DND-41 (cell line): ENCODE results near the gene ZBTB37.

Experiments used
- EZH2 ChIP-seq: IDR thresholded peaks from 3 replicates; pipeline ENCODE4 v1.6.1; 2012; ENCODE audit warnings: borderline replicate concordance, low read depth, mild to moderate bottlenecking, moderate library complexity, low read length, inconsistent platforms; ENCODE audit not compliant: severe bottlenecking
- TF ChIP-seq, protein P1 (sequence below): IDR thresholded peaks from 2 replicates; pipeline ENCODE4 v1.5.1; 2012; ENCODE audit warnings: borderline replicate concordance, low read length, moderate library complexity, mild to moderate bottlenecking; ENCODE audit not compliant: poor library complexity, severe bottlenecking; ENCODE audit errors: extremely low read depth

DNA sequence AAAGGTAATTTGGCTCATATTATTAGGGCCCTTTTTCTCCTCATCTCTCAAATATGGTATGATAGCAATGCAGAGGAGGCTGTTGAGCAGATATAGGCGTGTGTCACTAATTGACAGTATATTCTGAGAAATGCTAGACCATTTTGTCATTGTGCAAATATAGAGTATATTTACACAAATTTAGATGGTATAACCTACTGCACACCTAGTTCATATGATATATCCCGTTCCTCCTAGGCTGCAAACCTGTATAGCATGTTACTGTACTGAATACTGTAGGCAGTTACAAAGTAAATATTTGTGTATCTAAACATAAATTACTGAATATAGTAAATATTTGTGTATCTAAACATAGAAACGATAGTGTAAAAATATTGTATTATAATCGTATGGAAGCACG, 8.6 kb downstream of the ZBTB37 start:
- TF ChIP-seq, protein P1, sequence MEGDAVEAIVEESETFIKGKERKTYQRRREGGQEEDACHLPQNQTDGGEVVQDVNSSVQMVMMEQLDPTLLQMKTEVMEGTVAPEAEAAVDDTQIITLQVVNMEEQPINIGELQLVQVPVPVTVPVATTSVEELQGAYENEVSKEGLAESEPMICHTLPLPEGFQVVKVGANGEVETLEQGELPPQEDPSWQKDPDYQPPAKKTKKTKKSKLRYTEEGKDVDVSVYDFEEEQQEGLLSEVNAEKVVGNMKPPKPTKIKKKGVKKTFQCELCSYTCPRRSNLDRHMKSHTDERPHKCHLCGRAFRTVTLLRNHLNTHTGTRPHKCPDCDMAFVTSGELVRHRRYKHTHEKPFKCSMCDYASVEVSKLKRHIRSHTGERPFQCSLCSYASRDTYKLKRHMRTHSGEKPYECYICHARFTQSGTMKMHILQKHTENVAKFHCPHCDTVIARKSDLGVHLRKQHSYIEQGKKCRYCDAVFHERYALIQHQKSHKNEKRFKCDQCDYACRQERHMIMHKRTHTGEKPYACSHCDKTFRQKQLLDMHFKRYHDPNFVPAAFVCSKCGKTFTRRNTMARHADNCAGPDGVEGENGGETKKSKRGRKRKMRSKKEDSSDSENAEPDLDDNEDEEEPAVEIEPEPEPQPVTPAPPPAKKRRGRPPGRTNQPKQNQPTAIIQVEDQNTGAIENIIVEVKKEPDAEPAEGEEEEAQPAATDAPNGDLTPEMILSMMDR: no peak
- no peak for TF ChIP-seq EZH2
